GM06990 (cell line): ENCODE data around the gene INPP4A.
A peak's percentile ranks its signal among the peaks of the same experiment; 100 is the strongest.

Experiments used
- DNase-seq: peaks from one replicate; pipeline ENCODE4 v3.0.0-alpha.2; 2011; ENCODE audit not compliant: insufficient read length; ENCODE audit errors: extremely low read depth
- H3K27me3 ChIP-seq: replicated peaks from 2 replicates; pipeline ENCODE4 v1.6.0; 2011; ENCODE audit warnings: low read length; ENCODE audit not compliant: control insufficient read depth, insufficient read depth
- H3K36me3 ChIP-seq: 2 replicates; pipeline ENCODE4 v1.5.1; 2011; ENCODE audit warnings: low read length; ENCODE audit not compliant: control insufficient read depth, insufficient read depth
- H3K4me3 ChIP-seq: replicated peaks from 2 replicates; pipeline ENCODE4 v1.5.1; 2011; ENCODE audit warnings: low read depth, mild to moderate bottlenecking, control low read depth, low read length
- TF ChIP-seq, protein P1 (sequence below): IDR thresholded peaks from 2 replicates; pipeline ENCODE4 v1.5.1; 2011; ENCODE audit warnings: low read length, control low read depth, mild to moderate bottlenecking, inconsistent platforms; ENCODE audit not compliant: insufficient read depth, poor library complexity, severe bottlenecking

The INPP4A gene

DNA sequence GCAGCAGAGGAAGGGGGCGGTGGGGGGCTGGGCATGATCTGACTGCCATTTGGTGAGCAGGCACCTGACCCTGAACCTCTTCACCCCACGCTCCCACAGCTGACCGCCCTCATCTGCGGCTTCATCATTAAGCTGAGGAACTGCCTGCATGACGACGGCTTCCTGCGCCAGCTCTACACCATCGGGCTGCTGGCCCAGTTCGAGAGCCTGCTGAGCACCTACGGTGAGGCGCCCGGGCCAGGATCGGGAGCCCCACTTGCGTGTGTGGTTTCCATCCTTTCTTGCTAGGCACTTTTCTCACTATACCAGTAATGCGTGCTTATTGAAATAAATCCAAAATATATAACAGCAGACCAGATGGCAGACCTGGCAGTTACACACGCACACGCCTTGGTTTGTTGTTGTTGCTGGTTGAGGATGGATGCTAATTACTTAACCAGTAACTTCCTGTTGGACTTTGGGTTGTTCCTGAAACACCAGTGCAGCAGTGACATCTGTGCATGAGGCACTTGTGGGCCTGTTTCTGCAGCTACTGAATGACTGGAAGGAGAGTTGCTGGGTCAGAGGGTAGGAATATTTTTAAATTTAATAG is 120.0 kb downstream of the INPP4A start:
- no peaks in the 10 kb centered on the region for H3K27me3 ChIP-seq
- DNase-seq = no peak
- H3K36me3 ChIP-seq = peaks cover 52% of the 10 kb centered on the region
- TF ChIP-seq, protein P1, sequence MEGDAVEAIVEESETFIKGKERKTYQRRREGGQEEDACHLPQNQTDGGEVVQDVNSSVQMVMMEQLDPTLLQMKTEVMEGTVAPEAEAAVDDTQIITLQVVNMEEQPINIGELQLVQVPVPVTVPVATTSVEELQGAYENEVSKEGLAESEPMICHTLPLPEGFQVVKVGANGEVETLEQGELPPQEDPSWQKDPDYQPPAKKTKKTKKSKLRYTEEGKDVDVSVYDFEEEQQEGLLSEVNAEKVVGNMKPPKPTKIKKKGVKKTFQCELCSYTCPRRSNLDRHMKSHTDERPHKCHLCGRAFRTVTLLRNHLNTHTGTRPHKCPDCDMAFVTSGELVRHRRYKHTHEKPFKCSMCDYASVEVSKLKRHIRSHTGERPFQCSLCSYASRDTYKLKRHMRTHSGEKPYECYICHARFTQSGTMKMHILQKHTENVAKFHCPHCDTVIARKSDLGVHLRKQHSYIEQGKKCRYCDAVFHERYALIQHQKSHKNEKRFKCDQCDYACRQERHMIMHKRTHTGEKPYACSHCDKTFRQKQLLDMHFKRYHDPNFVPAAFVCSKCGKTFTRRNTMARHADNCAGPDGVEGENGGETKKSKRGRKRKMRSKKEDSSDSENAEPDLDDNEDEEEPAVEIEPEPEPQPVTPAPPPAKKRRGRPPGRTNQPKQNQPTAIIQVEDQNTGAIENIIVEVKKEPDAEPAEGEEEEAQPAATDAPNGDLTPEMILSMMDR = no peak
- H3K4me3 ChIP-seq = no peak overlapping the region

DNA sequence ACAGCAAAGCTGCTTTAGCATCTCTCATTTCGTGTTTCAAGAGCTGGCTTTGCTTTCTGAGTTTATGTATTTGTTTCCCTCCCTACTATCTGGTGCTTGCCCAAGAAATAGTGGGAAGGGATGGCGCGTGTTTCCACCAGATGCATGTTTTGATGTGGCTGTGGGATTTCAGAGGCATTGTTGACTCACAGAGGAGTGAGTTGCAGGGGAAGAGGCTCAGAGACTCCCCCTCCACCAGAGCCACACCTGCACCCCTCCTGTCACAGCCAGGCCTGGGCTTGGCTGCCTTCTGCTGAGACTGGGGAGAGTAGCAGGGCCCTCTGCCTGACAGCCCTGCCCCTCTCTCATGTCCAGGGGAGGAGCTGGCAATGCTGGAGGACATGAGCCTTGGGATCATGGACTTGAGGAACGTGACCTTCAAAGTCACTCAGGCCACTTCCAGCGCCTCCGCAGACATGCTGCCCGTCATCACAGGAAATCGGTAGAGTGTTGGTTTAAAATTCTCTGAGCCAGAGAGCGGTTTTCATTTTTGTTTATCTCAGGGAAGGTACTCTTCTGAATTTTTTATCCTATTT is 120.7 kb downstream of the INPP4A start:
- peaks cover 57% of the 10 kb centered on the region for H3K36me3 ChIP-seq
- TF ChIP-seq, protein P1 = no peak
- DNase-seq = no peak
- H3K27me3 ChIP-seq = no peaks in the 10 kb centered on the region
- no peak overlapping the region for H3K4me3 ChIP-seq

DNA sequence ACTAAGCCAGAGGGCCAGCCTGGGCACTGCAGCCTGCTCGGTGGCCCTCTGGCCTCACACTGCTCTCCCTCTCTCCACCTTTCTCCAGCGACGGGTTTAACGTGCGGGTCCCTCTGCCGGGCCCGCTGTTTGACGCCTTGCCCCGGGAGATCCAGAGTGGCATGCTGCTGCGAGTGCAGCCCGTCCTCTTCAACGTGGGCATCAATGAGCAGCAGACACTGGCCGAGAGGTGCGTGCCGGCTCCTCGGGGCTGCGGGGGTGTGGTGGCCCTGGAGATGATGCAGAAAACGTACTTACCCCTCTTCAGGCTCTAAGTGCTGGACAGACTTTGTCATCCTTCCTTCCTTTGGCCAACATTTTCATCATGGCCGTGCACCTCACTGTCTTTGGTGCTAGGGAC is 121.3 kb downstream of the INPP4A start:
- no peak overlapping the region for H3K4me3 ChIP-seq
- DNase-seq = no peak
- H3K36me3 ChIP-seq = peaks cover 62% of the 10 kb centered on the region
- TF ChIP-seq, protein P1 = no peak
- no peaks in the 10 kb centered on the region for H3K27me3 ChIP-seq

DNA sequence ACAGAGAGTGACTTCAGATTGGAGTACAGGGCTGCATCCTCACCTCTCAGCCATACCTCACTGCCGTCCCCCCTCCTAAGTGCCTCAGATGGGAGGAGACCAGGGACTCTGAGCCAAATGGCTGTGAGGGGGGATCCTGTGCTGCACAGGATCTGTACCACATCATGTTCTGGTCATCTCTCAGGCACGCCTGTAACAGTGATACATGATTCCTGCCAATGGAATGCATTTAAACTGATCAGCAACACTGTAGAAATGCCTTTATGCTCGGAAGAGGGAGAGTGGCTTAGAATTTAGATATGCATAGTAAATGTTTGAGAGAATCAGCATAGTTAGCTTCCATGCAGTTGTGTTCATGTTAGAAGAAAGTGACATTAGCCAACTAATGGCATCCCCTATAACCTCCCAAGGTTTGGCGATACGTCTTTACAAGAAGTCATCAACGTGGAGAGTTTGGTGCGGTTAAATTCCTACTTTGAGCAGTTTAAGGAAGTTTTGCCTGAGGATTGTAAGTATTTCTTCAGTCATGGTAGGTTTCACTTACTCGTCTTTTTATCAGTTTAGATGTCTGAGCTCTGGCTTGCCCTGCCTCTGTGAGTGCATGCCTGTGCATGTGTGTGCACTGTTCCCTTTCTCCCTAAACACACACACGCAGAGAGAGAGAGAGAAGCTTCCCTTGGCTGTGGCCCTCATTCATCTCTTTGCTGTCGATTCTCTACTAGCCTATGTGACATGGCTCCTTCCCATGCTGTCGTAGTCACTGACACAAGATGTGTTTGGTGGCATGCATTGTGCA is 123.7 kb downstream of the INPP4A start:
- peaks cover 63% of the 10 kb centered on the region for H3K36me3 ChIP-seq
- H3K4me3 ChIP-seq = no peak overlapping the region
- no peaks in the 10 kb centered on the region for H3K27me3 ChIP-seq
- TF ChIP-seq, protein P1 = no peak
- no peak for DNase-seq

DNA sequence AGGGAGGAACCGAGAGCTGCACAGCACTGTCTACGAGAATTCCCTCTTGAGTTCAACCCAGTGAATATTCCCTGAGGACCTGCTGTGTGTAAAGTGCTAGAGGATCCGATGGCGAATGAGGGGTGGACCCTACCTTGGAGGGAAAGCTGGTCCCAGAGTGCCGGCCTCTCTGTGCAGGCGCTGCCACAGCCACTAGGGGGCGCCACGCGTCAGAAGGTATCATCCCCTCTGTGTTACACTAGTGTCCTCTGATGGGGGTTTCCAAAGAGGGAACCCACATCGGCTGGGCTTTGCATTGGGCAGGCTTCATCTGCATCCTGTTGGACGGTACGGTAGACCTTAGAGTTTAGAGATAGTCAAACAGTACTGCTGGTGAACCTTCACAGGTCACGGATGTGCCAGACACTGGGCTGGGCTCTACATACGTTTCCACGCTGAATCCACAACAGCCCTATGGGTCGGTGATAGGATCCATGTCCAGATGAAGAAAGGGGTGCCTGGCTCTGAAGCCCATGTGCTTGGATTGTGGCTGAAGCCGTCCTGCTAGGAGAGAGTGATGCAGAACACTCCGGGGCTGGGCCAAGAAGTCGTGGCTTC is 124.6 kb downstream of the INPP4A start:
- peaks cover 61% of the 10 kb centered on the region for H3K36me3 ChIP-seq

More for the DNA sequence above, 124.6 kb downstream of the INPP4A start:
- TF ChIP-seq, protein P1 = peak; percentile 96
- Histone ChIP-seq H3K4me3 (no peak overlapping the region), H3K27me3 (no peaks in the 10 kb centered on the region)
- no peak for DNase-seq
